B cell (primary cell): ENCODE data around the gene CCDC190. TPM values are rescaled to one million over a fixed set of nuclear protein-coding genes. Genes with fewer than 3 reads are reported as not detected.

Source experiments
- ATAC-seq: fragments of 200-7000 bp; cut with Tn5 transposase; one replicate; pipeline ENCODE4 v1.10.0; 2021; ENCODE audit warnings: low read depth, mild to moderate bottlenecking, moderate number of reproducible peaks, moderate library complexity
- CTCF ChIA-PET: fragments of 350-600 bp; sonication (Branson Sonifier 250); formaldehyde crosslinking; loops from one replicate; lab custom pipeline; 2021; ENCODE audit warnings: antibody characterized with exemption, inconsistent platforms; lab: Charles Lee
- POLR2A ChIA-PET: fragments of 350-600 bp; sonication (Branson Sonifier 250); formaldehyde crosslinking; loops from one replicate; lab custom pipeline; 2021; ENCODE audit warnings: antibody characterized with exemption; lab: Charles Lee
- DNase-seq: peaks from one replicate; pipeline ENCODE4 v3.0.0; 2013
- H2AFZ ChIP-seq: 2 replicates; pipeline ENCODE4 v1.6.1; 2012; ENCODE audit warnings: mild to moderate bottlenecking, low read depth, low read length; ENCODE audit not compliant: insufficient read depth, poor library complexity, severe bottlenecking
- H3K27ac ChIP-seq, 2 donors: 1 replicate in 1 of 2; 2 replicates in 1 of 2; pipeline ENCODE4 v1.5.1; 2012 to 2013; ENCODE audit warnings: low read length in 2 of 2, mild to moderate bottlenecking in 2 of 2, moderate library complexity in 1 of 2
- H3K27me3 ChIP-seq, 4 experiments: fragments of 200-600 bp in 1 of 4; sonication (generic) in 1 of 4; replicated peaks in 1 of 4; 1 replicate in 2 of 4; 2 replicates in 2 of 4; pipeline versions ENCODE4 v1.6.1 to v1.7.0; 2013 to 2016; ENCODE audit warnings: low read length in 3 of 4, mild to moderate bottlenecking in 2 of 4, mixed read lengths in 1 of 4, moderate library complexity in 1 of 4; ENCODE audit not compliant: insufficient read depth in 4 of 4, control insufficient read depth in 3 of 4; ENCODE audit errors: control extremely low read depth in 1 of 4
- H3K36me3 ChIP-seq, 2 experiments: replicated peaks in 1 of 2; 1 replicate in 1 of 2; 2 replicates in 1 of 2; pipeline versions ENCODE4 v1.6.1 to v1.7.1; 2013; ENCODE audit warnings: low read length in 1 of 2; ENCODE audit not compliant: insufficient read depth in 2 of 2, control insufficient read depth in 1 of 2; ENCODE audit errors: control extremely low read depth in 1 of 2, extremely low read depth in 1 of 2
- H3K4me1 ChIP-seq, 2 donors: fragments of 200-600 bp in 1 of 2; sonication (generic) in 1 of 2; 1 replicate in 1 of 2; 2 replicates in 1 of 2; pipeline versions ENCODE4 v1.5.1 to v1.6.1; 2013 to 2017; ENCODE audit warnings: low read length in 2 of 2; ENCODE audit not compliant: control insufficient read depth in 2 of 2, insufficient read depth in 2 of 2
- H3K4me2 ChIP-seq: replicated peaks from 2 replicates; pipeline ENCODE3; 2012; ENCODE audit warnings: mild to moderate bottlenecking, low read depth, low read length; ENCODE audit not compliant: poor library complexity, severe bottlenecking
- H3K4me3 ChIP-seq, 5 experiments: fragments of 200-600 bp in 1 of 5; sonication (generic) in 1 of 5; 1 replicate in 3 of 5; 2 replicates in 2 of 5; pipeline versions ENCODE4 v1.5.1 to v1.7.0; 2011 to 2016; ENCODE audit warnings: low read length in 4 of 5, mild to moderate bottlenecking in 4 of 5, low read depth in 2 of 5, control low read depth in 1 of 5, moderate library complexity in 1 of 5; ENCODE audit not compliant: insufficient read depth in 1 of 5; ENCODE audit errors: control extremely low read depth in 1 of 5, extremely low read depth in 1 of 5
- H3K79me2 ChIP-seq: fragments of 200-600 bp; sonication (generic); one replicate; pipeline ENCODE4 v1.6.0; 2016; ENCODE audit warnings: low read length; ENCODE audit not compliant: control insufficient read depth, insufficient read depth
- H3K9ac ChIP-seq: fragments of 200-600 bp; sonication (generic); 2 replicates; pipeline ENCODE4 v1.6.1; 2017; ENCODE audit warnings: mild to moderate bottlenecking, low read length, moderate library complexity
- H3K9me3 ChIP-seq, 3 donors: one replicate each; pipeline versions ENCODE4 v1.6.1 to v1.7.1; 2013; ENCODE audit warnings: low read length in 2 of 3; ENCODE audit not compliant: control insufficient read depth in 2 of 3, insufficient read depth in 1 of 3; ENCODE audit errors: control extremely low read depth in 1 of 3
- H4K20me1 ChIP-seq: 2 replicates; pipeline ENCODE4 v1.6.0; 2012; ENCODE audit warnings: mild to moderate bottlenecking, low read length; ENCODE audit not compliant: insufficient read depth, control insufficient read depth, poor library complexity, severe bottlenecking
- H3K27ac Mint-ChIP-seq: one replicate; pipeline ENCODE4 v1.8.0; 2021; ENCODE audit warnings: mixed read lengths
- H3K27me3 Mint-ChIP-seq: one replicate; pipeline ENCODE4 v1.8.0; 2021; ENCODE audit warnings: mixed read lengths
- H3K4me1 Mint-ChIP-seq: one replicate; pipeline ENCODE4 v1.8.0; 2021; ENCODE audit warnings: mixed read lengths
- H3K4me3 Mint-ChIP-seq: one replicate; pipeline ENCODE4 v1.8.0; 2021; ENCODE audit warnings: mixed read lengths
- H3K9me3 Mint-ChIP-seq: one replicate; pipeline ENCODE4 v1.8.0; 2022; ENCODE audit warnings: mixed read lengths; ENCODE audit not compliant: insufficient read depth
- EZH2 ChIP-seq: IDR thresholded peaks from 2 replicates; pipeline ENCODE4 v1.6.1; 2012; ENCODE audit warnings: borderline replicate concordance, low read depth, mild to moderate bottlenecking, moderate library complexity, low read length; ENCODE audit not compliant: insufficient read depth, poor library complexity, severe bottlenecking
- WGBS: methylation state at CpG from one replicate; pipeline ENCODE4 v1.1.5; 2013; ENCODE audit warnings: missing lambda C conversion rate; ENCODE audit not compliant: insufficient coverage; 5-methylcytosine and 5-hydroxymethylcytosine counted together
- intact Hi-C: fragments of 100-400 bp; cut with micrococcal nuclease; formaldehyde crosslinking; loops from one replicate; pipeline ENCODE4 v1.10.0; 2022
- polyA plus RNA-seq: library from polyadenylated mRNA; depleted of rRNA; stranded (reverse); fragments of >200 nt; gene quantifications from 2 replicates; pipeline ENCODE4 v1.2.3, GENCODE V29; 2012
- total RNA-seq, 2 donors: library from RNA; stranded (reverse); fragments of 120-200 nt in 1 of 2; gene quantifications; 1 replicate in 1 of 2; 2 replicates in 1 of 2; pipeline versions ENCODE4 v1.2.3 to v1.2.4, GENCODE V29; 2013 to 2022
- TF ChIP-seq, protein P1 (sequence below): fragments of 200-600 bp; IDR thresholded peaks from one replicate; pipeline ENCODE4 v1.8.0; 2022; ENCODE audit warnings: antibody characterized with exemption, mild to moderate bottlenecking

Gene CCDC190
- total and polyA plus RNA-seq, 2 donors (not counting 1 experiment from before 2014, with no cell fraction given): not detected

DNA sequence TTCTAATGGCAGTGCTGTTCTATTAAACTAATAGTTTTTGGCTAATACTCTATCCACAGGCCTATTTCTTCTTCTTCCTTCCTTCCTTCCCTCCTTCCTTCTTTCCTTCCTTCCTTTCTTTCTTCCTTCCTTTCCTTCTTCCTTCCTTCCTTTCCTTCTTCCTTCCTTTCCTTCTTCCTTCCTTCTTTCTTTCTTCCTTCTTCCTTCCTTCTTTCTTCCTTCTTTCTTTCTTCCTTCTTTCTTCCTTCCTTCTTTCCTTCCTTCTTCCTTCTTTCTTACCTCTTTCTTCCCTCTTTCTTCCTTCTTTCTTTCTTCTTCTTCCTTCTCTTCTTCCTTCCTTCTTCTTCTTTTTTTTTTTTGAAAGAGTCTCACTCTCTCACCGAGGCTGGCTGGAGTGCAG, 31.7 kb downstream of the CCDC190 start:
- H3K27ac Mint-ChIP-seq: no peak overlapping the region
- DNase-seq (no peak), ATAC-seq (no peak)
- Histone ChIP-seq H3K79me2 (no peaks in the 10 kb centered on the region), H2AFZ (no peak overlapping the region), H4K20me1 (no peaks in the 10 kb centered on the region), H3K36me3 (no peaks in the 10 kb centered on the region), H3K4me2 (no peak overlapping the region), H3K9me3 (peaks cover 0 to 3% (median 0%) of the 10 kb centered on the region in 3 donors), H3K4me3 (no peak overlapping the region), H3K9ac (no peak overlapping the region), H3K27ac (no peak overlapping the region), H3K4me1 (no peaks in the 10 kb centered on the region), H3K27me3 (peaks cover 0 to 11% (median 8%) of the 10 kb centered on the region in 4 experiments)
- POLR2A ChIA-PET: no interaction called here
- no peaks in the 10 kb centered on the region for H3K9me3 Mint-ChIP-seq
- peaks cover 30% of the 10 kb centered on the region for H3K27me3 Mint-ChIP-seq
- intact Hi-C loops: no loop called here
- no CpG with 5 or more reads among the region's 1 CpG for WGBS
- CTCF ChIA-PET: interaction anchor here (1.1 kb wide), 1 partner anchor 12 kb away, joined by 3 read pairs; no protein-coding TSS in a partner anchor
- TF ChIP-seq EZH2: no peak
- TF ChIP-seq, protein P1, sequence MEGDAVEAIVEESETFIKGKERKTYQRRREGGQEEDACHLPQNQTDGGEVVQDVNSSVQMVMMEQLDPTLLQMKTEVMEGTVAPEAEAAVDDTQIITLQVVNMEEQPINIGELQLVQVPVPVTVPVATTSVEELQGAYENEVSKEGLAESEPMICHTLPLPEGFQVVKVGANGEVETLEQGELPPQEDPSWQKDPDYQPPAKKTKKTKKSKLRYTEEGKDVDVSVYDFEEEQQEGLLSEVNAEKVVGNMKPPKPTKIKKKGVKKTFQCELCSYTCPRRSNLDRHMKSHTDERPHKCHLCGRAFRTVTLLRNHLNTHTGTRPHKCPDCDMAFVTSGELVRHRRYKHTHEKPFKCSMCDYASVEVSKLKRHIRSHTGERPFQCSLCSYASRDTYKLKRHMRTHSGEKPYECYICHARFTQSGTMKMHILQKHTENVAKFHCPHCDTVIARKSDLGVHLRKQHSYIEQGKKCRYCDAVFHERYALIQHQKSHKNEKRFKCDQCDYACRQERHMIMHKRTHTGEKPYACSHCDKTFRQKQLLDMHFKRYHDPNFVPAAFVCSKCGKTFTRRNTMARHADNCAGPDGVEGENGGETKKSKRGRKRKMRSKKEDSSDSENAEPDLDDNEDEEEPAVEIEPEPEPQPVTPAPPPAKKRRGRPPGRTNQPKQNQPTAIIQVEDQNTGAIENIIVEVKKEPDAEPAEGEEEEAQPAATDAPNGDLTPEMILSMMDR: no peak
- H3K4me1 Mint-ChIP-seq: no peaks in the 10 kb centered on the region
- no peak overlapping the region for H3K4me3 Mint-ChIP-seq

DNA sequence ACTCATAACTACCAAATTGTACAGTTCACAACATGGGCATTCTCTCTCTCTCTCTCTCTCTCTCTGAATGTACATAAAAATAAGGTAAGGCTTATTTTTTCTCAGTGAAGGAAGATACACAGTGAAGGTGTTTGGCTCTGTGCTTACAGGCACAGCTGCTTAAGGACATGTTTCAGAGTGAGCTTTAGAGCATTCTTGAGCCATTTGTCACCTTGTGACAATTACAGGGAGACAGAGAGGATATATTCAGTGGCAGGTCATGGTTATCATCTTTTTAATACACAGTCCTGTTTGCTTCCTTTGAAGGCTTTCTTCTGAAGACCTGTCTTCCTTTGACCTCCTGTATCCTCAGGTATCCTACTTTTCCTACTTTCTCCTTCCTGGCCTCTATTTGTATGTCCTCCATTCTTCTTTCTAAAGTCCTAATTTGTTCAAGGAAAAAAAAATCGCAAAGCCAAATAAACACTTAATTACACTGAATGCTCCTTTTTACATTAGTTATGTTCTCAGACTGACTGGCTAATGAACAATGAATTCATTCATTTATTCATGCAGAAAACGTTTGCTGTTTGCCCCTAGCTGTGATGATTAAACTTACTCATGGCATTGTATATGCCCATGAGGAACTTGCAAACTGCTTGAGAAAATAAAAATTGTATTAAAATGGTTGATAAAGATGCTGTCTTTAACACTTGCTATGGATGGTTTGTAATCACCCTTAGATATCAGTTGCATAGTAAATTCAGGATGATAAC, 37.0 kb downstream of the CCDC190 start:
- ATAC-seq: no peak
- H3K27ac Mint-ChIP-seq: no peak overlapping the region

More for the DNA sequence above, 37.0 kb downstream of the CCDC190 start:
- Histone ChIP-seq H4K20me1 (no peaks in the 10 kb centered on the region), H3K27me3 (peaks cover 0 to 19% (median 16%) of the 10 kb centered on the region in 4 experiments), H3K36me3 (no peaks in the 10 kb centered on the region), H3K9ac (no peak overlapping the region), H3K79me2 (no peaks in the 10 kb centered on the region), H3K27ac (no peak overlapping the region), H3K4me2 (no peak overlapping the region), H3K4me1 (peaks cover 4 to 9% of the 10 kb centered on the region in 2 donors), H2AFZ (no peak overlapping the region), H3K4me3 (no peak overlapping the region), H3K9me3 (peaks cover 0 to 3% (median 0%) of the 10 kb centered on the region in 3 donors)
- POLR2A ChIA-PET: no interaction called here
- intact Hi-C loops: no loop called here
- peaks cover 54% of the 10 kb centered on the region for H3K27me3 Mint-ChIP-seq
- no peaks in the 10 kb centered on the region for H3K9me3 Mint-ChIP-seq
- no peak overlapping the region for H3K4me3 Mint-ChIP-seq
- H3K4me1 Mint-ChIP-seq: peaks cover 10% of the 10 kb centered on the region
- TF ChIP-seq, protein P1: no peak
- TF ChIP-seq EZH2: no peak
- CTCF ChIA-PET: no interaction called here
- no peak for DNase-seq
- no CpG with 5 or more reads among the region's 2 CpGs for WGBS
